Pancreas (tissue), 10 donors: ENCODE measurements around the gene EVX2. TPM values are rescaled to one million over a fixed set of nuclear protein-coding genes. Genes with fewer than 3 reads are reported as not detected.

Experiments
- ATAC-seq, 4 donors: fragments of 200-7000 bp; cut with Tn5 transposase; one replicate each; pipeline versions ENCODE4 v1.8.0 to v1.9.1; 2020; ENCODE audit warnings: mild to moderate bottlenecking in 4 of 4, moderate library complexity in 4 of 4
- DNase-seq, 6 donors: peaks; one replicate each; pipeline ENCODE4 v3.0.0-alpha.2; 2020
- FAIRE-seq: peaks from 2 replicates; lab custom pipeline; 2012; peaks lifted over from hg19 to GRCh38; lab: Jason Lieb, UNC
- H3K27ac ChIP-seq, 4 donors: fragments of 200-600 bp; sonication (generic); 1 replicate in 3 of 4; 2 replicates in 1 of 4; pipeline versions ENCODE4 v1.5.0 to v1.8.0; 2020
- H3K27me3 ChIP-seq, 4 donors: fragments of 200-600 bp; one replicate each; pipeline ENCODE4 v1.8.0; 2021
- H3K36me3 ChIP-seq, 3 donors: fragments of 200-600 bp; sonication (generic) in 1 of 3; one replicate each; pipeline versions ENCODE4 v1.5.0 to v1.8.0; 2020 to 2021
- H3K4me1 ChIP-seq, 3 donors: fragments of 200-600 bp; one replicate each; pipeline ENCODE4 v1.8.0; 2021
- H3K4me3 ChIP-seq, 4 donors: fragments of 200-600 bp; sonication (generic) in 2 of 4; one replicate each; pipeline versions ENCODE4 v1.5.0 to v1.8.0; 2020 to 2021
- H3K9me3 ChIP-seq, 4 donors: fragments of 200-600 bp; one replicate each; pipeline ENCODE4 v1.8.0; 2021
- CTCF ChIP-seq, 4 donors: fragments of 200-600 bp; sonication (generic) in 3 of 4; IDR thresholded peaks; one replicate each; pipeline versions ENCODE4 v1.5.0 to v1.8.0; 2021; ENCODE audit warnings: antibody characterized with exemption in 4 of 4
- WGBS, 2 donors: extraction: QIAGEN DNeasy Blood & Tissue Kit; methylation state at CpG; one replicate each; pipeline ENCODE4 v1.1.7; 2013; 5-methylcytosine and 5-hydroxymethylcytosine counted together
- intact Hi-C, 3 donors: fragments of 100-400 bp; cut with DNase I; formaldehyde crosslinking; loops; one replicate each; pipeline versions ENCODE4 v1.11.1 to v1.14.2; 2022
- polyA plus RNA-seq, 2 donors: library from polyadenylated mRNA; stranded (reverse); fragments of 200-250 nt; gene quantifications; one replicate each; pipeline ENCODE4 v1.2.3, GENCODE V29; 2013
- total RNA-seq, 6 donors: library from RNA; stranded (reverse); fragmentation: NEBNext Ultra II Directional in 4 of 6; extraction: Animal tissue kit (Norgen Biotek cat#: 25700) in 4 of 6; gene quantifications; one replicate each; pipeline versions ENCODE4 v1.2.1 to v1.2.4, GENCODE V29; 2021 to 2023
- donor health status: healthy with polysubstance abuse.
- donor health status: DM: no; HTN: no; CAD: no; lungs with moderate emphysema.
- donor health status: DM: no; HTN: no; CAD: no.
- donor health status: control.
- donor health status: control.
- donor health status: Bipolar disorder and iron deficiency.
- donor health status: DM: yes; HTN: yes; CAD: no.
- donor health status: DM: no; HTN: no; CAD: no.
- donor health status: DM: no; HTN: no; CAD: no.
- donor health status: DM: yes; HTN: yes; CAD: no.

Gene EVX2
- total and polyA plus RNA-seq, 8 donors = 0.02 TPM; not detected in 7

DNA sequence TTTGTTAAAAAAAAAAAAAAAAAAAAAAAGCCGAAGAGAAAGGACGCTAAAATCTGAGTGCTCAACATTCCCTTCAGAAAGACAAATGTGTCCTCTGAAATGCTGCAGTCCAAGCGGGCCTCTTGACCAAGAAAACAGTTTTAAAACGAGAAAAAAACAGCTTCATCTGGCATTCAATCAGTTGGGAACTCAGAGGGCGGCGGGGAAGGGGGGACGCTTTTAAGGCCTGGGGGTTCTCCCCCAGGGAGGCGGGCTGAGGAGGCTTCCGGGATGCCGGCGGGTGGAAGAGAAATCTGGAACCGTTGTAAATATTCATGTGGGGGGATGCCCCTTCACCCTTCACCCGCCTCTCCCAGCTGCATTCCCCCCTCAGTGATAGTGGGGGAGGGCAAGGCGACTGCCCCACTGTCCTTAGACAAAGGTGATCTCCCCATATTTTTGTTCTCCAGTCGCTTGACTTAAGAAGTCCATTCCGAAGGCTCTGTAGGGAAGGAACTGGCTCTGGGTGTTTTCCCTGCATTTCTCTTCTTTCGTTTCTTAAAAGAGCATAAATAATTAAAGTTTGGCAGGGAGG, 20.1 kb upstream of the EVX2 start:
- FAIRE-seq = no peak
- no peak overlapping the region for H3K4me3 ChIP-seq

GRCh38 chr2:176103194-176103593, 19.4 kb upstream of the EVX2 start:
- DNase-seq (no peak), FAIRE-seq (no peak), ATAC-seq (no peak)
- no peak for TF ChIP-seq CTCF (IDR thresholded peaks at IDR 0.05)
- 35 to 38% methylated on average over 7 of the region's 7 CpGs for WGBS, 2 donors
- H3K4me1 ChIP-seq = peaks cover 0 to 4% (median 0%) of the 10 kb centered on the region in 3 donors
- no peaks in the 10 kb centered on the region for H3K9me3 ChIP-seq
- H3K36me3 ChIP-seq = no peaks in the 10 kb centered on the region
- intact Hi-C loops = loop anchor here in 1 of 3 donors (10.0 kb wide), 1 partner anchor 748 kb away; no protein-coding TSS in a partner anchor
- H3K4me3 ChIP-seq = no peak overlapping the region
- H3K27me3 ChIP-seq = peaks cover 2 to 73% (median 31%) of the 10 kb centered on the region in 4 donors
- no peak overlapping the region for H3K27ac ChIP-seq

More for the DNA sequence above, 20.1 kb upstream of the EVX2 start:
- Histone ChIP-seq H3K9me3 (no peaks in the 10 kb centered on the region), H3K4me1 (peaks cover 0 to 4% (median 0%) of the 10 kb centered on the region in 3 donors), H3K27me3 (peaks cover 2 to 74% (median 28%) of the 10 kb centered on the region in 4 donors), H3K36me3 (no peaks in the 10 kb centered on the region), H3K27ac (no peak overlapping the region)
- no peak for TF ChIP-seq CTCF (IDR thresholded peaks at IDR 0.05)
- WGBS, 2 donors = 5% methylated on average over 17 of the region's 17 CpGs
- no peak for ATAC-seq
- intact Hi-C loops = loop anchor here in 1 of 3 donors (10.0 kb wide), 1 partner anchor 749 kb away; no protein-coding TSS in a partner anchor
- DNase-seq = no peak

GRCh38 chr2:176102309-176102866, 18.6 kb upstream of the EVX2 start:
- intact Hi-C loops = loop anchor here in 1 of 3 donors (10.0 kb wide), 1 partner anchor 748 kb away; no protein-coding TSS in a partner anchor
- Histone ChIP-seq H3K27ac (no peak overlapping the region), H3K4me3 (no peak overlapping the region), H3K27me3 (peaks cover 2 to 75% (median 31%) of the 10 kb centered on the region in 4 donors), H3K9me3 (no peaks in the 10 kb centered on the region), H3K4me1 (peaks cover 0 to 5% (median 0%) of the 10 kb centered on the region in 3 donors), H3K36me3 (no peaks in the 10 kb centered on the region)
- no peak for FAIRE-seq
- no peak for ATAC-seq
- no peak for DNase-seq
- no peak for TF ChIP-seq CTCF (IDR thresholded peaks at IDR 0.05)
- 16 to 19% methylated on average over 7 of the region's 7 CpGs for WGBS, 2 donors

GRCh38 chr2:176101842-176102241, 18.1 kb upstream of the EVX2 start:
- Histone ChIP-seq H3K27me3 (peaks cover 2 to 74% (median 30%) of the 10 kb centered on the region in 4 donors), H3K27ac (no peak overlapping the region), H3K4me3 (no peak overlapping the region), H3K9me3 (no peaks in the 10 kb centered on the region), H3K36me3 (no peaks in the 10 kb centered on the region), H3K4me1 (peaks cover 0 to 8% (median under 1%) of the 10 kb centered on the region in 3 donors)
- no peak for ATAC-seq
- FAIRE-seq = no peak
- TF ChIP-seq CTCF (IDR thresholded peaks at IDR 0.05) = no peak
- intact Hi-C loops = loop anchor here in 1 of 3 donors (10.0 kb wide), 1 partner anchor 747 kb away; no protein-coding TSS in a partner anchor
- no peak for DNase-seq
- whole genome bisulfite sequencing, 2 donors = 50 to 64% methylated on average over 5 of the region's 5 CpGs
